Measurements from ENCODE around the gene WNT9B. TPM values are rescaled to one million over a fixed set of nuclear protein-coding genes. Genes with fewer than 3 reads are reported as not detected.

The WNT9B gene
- total RNA-seq, 2 experiments from 2014 or later: not detected

GRCh38 chr17:46818316-46818928 lies 33.0 kb upstream of the WNT9B start, which contains the start of gene WNT3:
TSS of gene WNT3 (minus strand) at chr17:46818692. CDS start at chr17:46818597, 95 bp downstream.
- peak; percentile 71 for ATAC-seq
- Mint-ChIP-seq H3K27me3 (peaks cover 86% of the 10 kb centered on the region), H3K4me1 (peaks cover 7% of the 10 kb centered on the region), H3K36me3 (no peaks in the 10 kb centered on the region), H3K27ac (no peak within 1 kb of the TSS), H3K9me3 (ENCODE audit: low read depth) (no peaks in the 10 kb centered on the region), H3K4me3 (peak within 1 kb of the TSS; percentile 41)
- CTCF ChIA-PET: no interaction called here
- DNase-seq: peak; percentile 65

- CTCF ChIA-PET: interaction anchor here (1.0 kb wide), 1 partner anchor 17 kb away, joined by 3 read pairs; no protein-coding TSS in a partner anchor
- H3K9me3 Mint-ChIP-seq (ENCODE audit: low read depth): no peaks in the 10 kb centered on the region
- H3K27me3 Mint-ChIP-seq: peaks cover 78% of the 10 kb centered on the region
- peaks cover 7% of the 10 kb centered on the region for H3K4me1 Mint-ChIP-seq
- no peaks in the 10 kb centered on the region for H3K36me3 Mint-ChIP-seq
- peak; percentile 6 for ATAC-seq
- peak; percentile 53 for DNase-seq
- H3K27ac Mint-ChIP-seq: no peak overlapping the region
- peak overlapping the region; percentile 33 for H3K4me3 Mint-ChIP-seq
These were observed 32.2 kb upstream of the WNT9B start for GRCh38 chr17:46818929-46819859.

- Mint-ChIP-seq H3K27me3 (peaks cover 75% of the 10 kb centered on the region), H3K4me3 (no peak overlapping the region), H3K36me3 (no peaks in the 10 kb centered on the region), H3K9me3 (ENCODE audit: low read depth) (no peaks in the 10 kb centered on the region), H3K4me1 (peaks cover 7% of the 10 kb centered on the region), H3K27ac (no peak overlapping the region)
- CTCF ChIA-PET: interaction anchor here (1.0 kb wide), 1 partner anchor 16 kb away, joined by 3 read pairs; no protein-coding TSS in a partner anchor
- ATAC-seq (no peak), DNase-seq (no peak)
These were observed 31.5 kb upstream of the WNT9B start for GRCh38 chr17:46819906-46820351.

GRCh38 chr17:46820592-46821450 lies 30.6 kb upstream of the WNT9B start:
- ATAC-seq (no peak), DNase-seq (no peak)
- Mint-ChIP-seq H3K36me3 (no peaks in the 10 kb centered on the region), H3K4me1 (peaks cover 7% of the 10 kb centered on the region), H3K27me3 (peaks cover 67% of the 10 kb centered on the region), H3K27ac (no peak overlapping the region), H3K9me3 (ENCODE audit: low read depth) (no peaks in the 10 kb centered on the region), H3K4me3 (no peak overlapping the region)
- CTCF ChIA-PET: interaction anchor here (1.1 kb wide), 1 partner anchor 15 kb away, joined by 3 read pairs; no protein-coding TSS in a partner anchor

GRCh38 chr17:46821482-46822387 lies 29.6 kb upstream of the WNT9B start:
- no peak overlapping the region for H3K4me3 Mint-ChIP-seq
- DNase-seq (no peak), ATAC-seq (no peak)
- CTCF ChIA-PET: interaction anchor here (0.6 to 5.8 kb wide), 4 partner anchors 9 to 14 kb away, joined by 3 to 18 read pairs (median 4); no protein-coding TSS in a partner anchor
- peaks cover 60% of the 10 kb centered on the region for H3K27me3 Mint-ChIP-seq
- H3K9me3 Mint-ChIP-seq (ENCODE audit: low read depth): no peaks in the 10 kb centered on the region
- no peaks in the 10 kb centered on the region for H3K36me3 Mint-ChIP-seq
- H3K4me1 Mint-ChIP-seq: peaks cover 7% of the 10 kb centered on the region
- H3K27ac Mint-ChIP-seq: no peak overlapping the region

- Mint-ChIP-seq H3K27me3 (peaks cover 53% of the 10 kb centered on the region), H3K4me1 (peaks cover 7% of the 10 kb centered on the region), H3K27ac (no peak overlapping the region)
These were observed 28.9 kb upstream of the WNT9B start for GRCh38 chr17:46822388-46822921.

GRCh38 chr17:46823657-46824056 lies 27.7 kb upstream of the WNT9B start:
- no peak overlapping the region for H3K27ac Mint-ChIP-seq
- H3K36me3 Mint-ChIP-seq: no peaks in the 10 kb centered on the region
- H3K27me3 Mint-ChIP-seq: peaks cover 49% of the 10 kb centered on the region
- H3K9me3 Mint-ChIP-seq (ENCODE audit: low read depth): no peaks in the 10 kb centered on the region
- H3K4me1 Mint-ChIP-seq: peaks cover 5% of the 10 kb centered on the region
- H3K4me3 Mint-ChIP-seq: no peak overlapping the region
- CTCF ChIA-PET: interaction anchor here (1.2 to 5.8 kb wide), 4 partner anchors 9 to 69 kb away, joined by 3 to 18 read pairs (median 4); no protein-coding TSS in a partner anchor
- ATAC-seq (no peak), DNase-seq (no peak)

More at GRCh38 chr17:46822388-46822921, 28.9 kb upstream of the WNT9B start:
- ATAC-seq (no peak), DNase-seq (peak; percentile 59)
- no peak overlapping the region for H3K4me3 Mint-ChIP-seq
- CTCF ChIA-PET: interaction anchor here (1.0 to 5.8 kb wide), 6 partner anchors 10 to 68 kb away, joined by 3 to 18 read pairs (median 4); no protein-coding TSS in a partner anchor
- H3K9me3 Mint-ChIP-seq (ENCODE audit: low read depth): no peaks in the 10 kb centered on the region
- no peaks in the 10 kb centered on the region for H3K36me3 Mint-ChIP-seq

- no peaks in the 10 kb centered on the region for H3K36me3 Mint-ChIP-seq
- DNase-seq (no peak), ATAC-seq (no peak)
- H3K4me1 Mint-ChIP-seq: peaks cover 2% of the 10 kb centered on the region
- no peak overlapping the region for H3K4me3 Mint-ChIP-seq
- no peaks in the 10 kb centered on the region for H3K9me3 Mint-ChIP-seq (ENCODE audit: low read depth)
- CTCF ChIA-PET: interaction anchor here (0.6 to 5.8 kb wide), 3 partner anchors 9 to 767 kb away, joined by 3 to 18 read pairs (median 4); no protein-coding TSS in a partner anchor
- H3K27ac Mint-ChIP-seq: no peak overlapping the region
- peaks cover 29% of the 10 kb centered on the region for H3K27me3 Mint-ChIP-seq
These were observed 25.3 kb upstream of the WNT9B start for GRCh38 chr17:46826116-46826515.

- Mint-ChIP-seq H3K36me3 (no peaks in the 10 kb centered on the region), H3K4me3 (no peak overlapping the region), H3K4me1 (peaks cover 2% of the 10 kb centered on the region), H3K27me3 (peaks cover 18% of the 10 kb centered on the region), H3K9me3 (ENCODE audit: low read depth) (no peaks in the 10 kb centered on the region), H3K27ac (no peak overlapping the region)
- DNase-seq (no peak), ATAC-seq (no peak)
- CTCF ChIA-PET: interaction anchor here (1.3 to 5.8 kb wide), 2 partner anchors 8 to 15 kb away, joined by 3 to 18 read pairs; no protein-coding TSS in a partner anchor
These were observed 24.1 kb upstream of the WNT9B start for GRCh38 chr17:46827274-46827673.

- H3K4me1 Mint-ChIP-seq: peaks cover 8% of the 10 kb centered on the region
These were observed 19.6 kb upstream of the WNT9B start for GRCh38 chr17:46831573-46832330.

GRCh38 chr17:46832331-46832821 lies 19.0 kb upstream of the WNT9B start:
- CTCF ChIA-PET: interaction anchor here (1.0 to 1.8 kb wide), 3 partner anchors 9 to 10 kb away, joined by 3 to 7 read pairs (median 4); no protein-coding TSS in a partner anchor
- no peak overlapping the region for H3K27ac Mint-ChIP-seq
- H3K4me1 Mint-ChIP-seq: peaks cover 8% of the 10 kb centered on the region
- H3K4me3 Mint-ChIP-seq: no peak overlapping the region
- ATAC-seq (no peak), DNase-seq (no peak)
- peaks cover 18% of the 10 kb centered on the region for H3K27me3 Mint-ChIP-seq
- no peaks in the 10 kb centered on the region for H3K36me3 Mint-ChIP-seq
- H3K9me3 Mint-ChIP-seq (ENCODE audit: low read depth): no peaks in the 10 kb centered on the region

More at GRCh38 chr17:46831573-46832330, 19.6 kb upstream of the WNT9B start:
- Mint-ChIP-seq H3K9me3 (ENCODE audit: low read depth) (no peaks in the 10 kb centered on the region), H3K4me3 (no peak overlapping the region), H3K27ac (no peak overlapping the region), H3K36me3 (no peaks in the 10 kb centered on the region), H3K27me3 (peaks cover 18% of the 10 kb centered on the region)
- DNase-seq: no peak
- CTCF ChIA-PET: interaction anchor here (1.3 to 1.8 kb wide), 3 partner anchors 10 to 110 kb away, joined by 3 to 4 read pairs (median 4); no protein-coding TSS in a partner anchor
- ATAC-seq: no peak

All from activated CD8-positive, alpha-beta memory T cell treated with anti-CD3 and anti-CD28 coated beads, Interleukin-2, amount 10 ng/mL, durations not matched to agents 7 days and 5 days (primary cell).